GM23248 (cell line): Measurements from ENCODE around the gene ABCC3.
"Not testable (repeated sequence)": the region's sequence is repeated elsewhere in the genome, so short reads cannot be mapped to it uniquely, and the experiment has no call there.

Source experiments
- EZH2 ChIP-seq: fragments of 200-600 bp; sonication (generic); IDR thresholded peaks from 2 replicates; pipeline ENCODE4 v1.6.1; 2018; ENCODE audit warnings: antibody characterized with exemption, mild to moderate bottlenecking; ENCODE audit not compliant: insufficient read depth, poor library complexity, severe bottlenecking
- EZH2phosphoT487 ChIP-seq: fragments of 200-600 bp; sonication (generic); IDR thresholded peaks from 2 replicates; pipeline ENCODE4 v1.6.1; 2018; ENCODE audit warnings: antibody characterized with exemption, moderate library complexity, mild to moderate bottlenecking, low read depth; ENCODE audit not compliant: insufficient read depth

GRCh38 chr17:50709053-50709452, 74.4 kb downstream of the ABCC3 start:
- TF ChIP-seq EZH2phosphoT487, EZH2: not testable (repeated sequence)
